Activated T-cell treated with anti-CD3 and anti-CD28 coated beads, Interleukin-2, amount 50 U/mL, for 4 hours (primary cell): ENCODE results near the gene CAMK1D. TPM values are rescaled to one million over a fixed set of nuclear protein-coding genes. Genes with fewer than 3 reads are reported as not detected.
"Not testable (repeated sequence)": the region's sequence is repeated elsewhere in the genome, so short reads cannot be mapped to it uniquely, and the experiment has no call there.

Experiments used
- ATAC-seq, 2 donors: fragments of 200-7000 bp; cut with Tn5 transposase; one replicate each; pipeline ENCODE4 v1.10.0; 2021
- DNase-seq: peaks from one replicate; pipeline ENCODE4 v3.0.0-alpha.2; 2020
- H3K27me3 Mint-ChIP-seq: one replicate; pipeline ENCODE4 v1.8.0; 2021; ENCODE audit warnings: low read depth, mixed read lengths
- H3K36me3 Mint-ChIP-seq: one replicate; pipeline ENCODE4 v1.8.0; 2022; ENCODE audit warnings: mixed read lengths; ENCODE audit not compliant: insufficient read depth
- H3K4me1 Mint-ChIP-seq: one replicate; pipeline ENCODE4 v1.8.0; 2021; ENCODE audit warnings: low read depth, mixed read lengths
- H3K4me3 Mint-ChIP-seq: one replicate; pipeline ENCODE4 v1.8.0; 2021; ENCODE audit warnings: mild to moderate bottlenecking, moderate library complexity, mixed read lengths
- H3K9me3 Mint-ChIP-seq: one replicate; pipeline ENCODE4 v1.8.0; 2021; ENCODE audit warnings: mixed read lengths
- total RNA-seq, 3 donors: library from RNA; stranded (reverse); gene quantifications; one replicate each; pipeline ENCODE4 v1.2.1, GENCODE V29; 2021

CAMK1D gene
- total RNA-seq, 3 donors from 2014 or later: 6.3 to 7.8 (median 6.7) TPM

GRCh38 chr10:12730809-12731519, 381.6 kb downstream of the CAMK1D start:
- ATAC-seq (no peak), DNase-seq (no peak)
- Mint-ChIP-seq H3K27me3 (no peaks in the 10 kb centered on the region), H3K4me3 (no peak overlapping the region), H3K9me3 (no peaks in the 10 kb centered on the region), H3K4me1 (peaks cover 10% of the 10 kb centered on the region), H3K36me3 (peaks cover 7% of the 10 kb centered on the region)

GRCh38 chr10:12733271-12733670, 383.9 kb downstream of the CAMK1D start:
- ATAC-seq (no peak), DNase-seq (no peak)
- Mint-ChIP-seq H3K36me3 (peaks cover 9% of the 10 kb centered on the region), H3K4me1 (peaks cover 4% of the 10 kb centered on the region), H3K4me3 (no peak overlapping the region), H3K9me3 (no peaks in the 10 kb centered on the region), H3K27me3 (no peaks in the 10 kb centered on the region)

DNA sequence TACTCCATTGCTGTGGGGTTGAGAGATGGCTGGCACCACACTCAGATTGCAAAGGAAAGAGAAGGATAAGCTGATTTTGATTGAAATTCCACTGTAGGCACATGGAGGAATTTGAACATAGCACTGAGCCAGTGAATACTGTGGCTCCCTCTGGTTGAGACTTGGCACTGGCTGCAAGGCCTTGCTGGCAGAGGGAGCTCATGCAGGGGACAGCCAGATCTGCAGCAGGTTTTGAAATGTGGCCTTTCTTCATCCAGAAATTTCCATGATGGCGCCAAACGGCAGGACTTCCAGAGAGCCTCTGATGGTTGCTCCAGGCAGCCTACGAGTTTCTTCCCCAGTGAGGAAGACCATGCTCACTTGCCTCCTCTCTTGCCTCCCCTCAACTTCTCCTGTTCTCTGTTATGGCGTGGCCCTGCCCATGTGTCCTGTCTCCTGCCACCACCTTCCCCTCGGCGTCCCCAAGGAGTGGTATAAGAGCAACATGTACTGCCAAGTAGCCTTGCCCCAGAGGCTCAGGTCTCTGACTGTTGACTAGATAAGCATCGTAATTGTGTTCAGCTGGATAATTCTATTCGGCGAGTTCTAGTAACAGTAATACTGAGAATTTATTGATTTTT, 386.6 kb downstream of the CAMK1D start:
- Mint-ChIP-seq H3K4me1 (no peaks in the 10 kb centered on the region), H3K27me3 (no peaks in the 10 kb centered on the region), H3K9me3 (no peaks in the 10 kb centered on the region), H3K36me3 (peaks cover 9% of the 10 kb centered on the region), H3K4me3 (no peak overlapping the region)
- DNase-seq: no peak
- no peak for ATAC-seq

- DNase-seq (no peak), ATAC-seq (no peak)
- H3K4me1 Mint-ChIP-seq: peaks cover 5% of the 10 kb centered on the region
- no peaks in the 10 kb centered on the region for H3K9me3 Mint-ChIP-seq
- H3K4me3 Mint-ChIP-seq: no peak overlapping the region
- H3K27me3 Mint-ChIP-seq: no peaks in the 10 kb centered on the region
- H3K36me3 Mint-ChIP-seq: peaks cover 6% of the 10 kb centered on the region
These were observed 391.5 kb downstream of the CAMK1D start for GRCh38 chr10:12740813-12741212.

DNA sequence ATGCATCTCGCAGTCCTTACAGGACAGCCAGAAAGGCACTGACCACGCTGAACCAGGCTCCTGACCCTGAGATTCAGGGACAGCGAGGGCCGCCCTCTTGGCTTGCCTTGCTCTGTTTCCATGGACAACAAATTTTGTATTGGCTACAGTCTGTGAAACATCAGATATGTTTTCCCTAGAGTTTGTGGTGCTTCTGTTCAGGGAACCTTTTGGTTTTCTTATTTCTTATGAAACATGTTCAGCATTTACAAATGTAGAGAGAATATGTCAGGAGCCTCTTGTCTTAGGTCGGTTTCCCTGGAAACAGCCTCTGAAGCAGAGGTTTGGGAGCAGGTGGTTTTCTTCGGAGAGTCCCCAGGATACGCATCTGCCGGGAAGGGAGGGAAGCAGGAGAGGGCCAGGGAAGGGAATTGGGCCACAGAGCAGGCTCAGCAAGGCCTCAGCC, 392.0 kb downstream of the CAMK1D start:
- no peak for ATAC-seq
- H3K27me3 Mint-ChIP-seq: no peaks in the 10 kb centered on the region
- no peak for DNase-seq
- H3K4me1 Mint-ChIP-seq: peaks cover 5% of the 10 kb centered on the region
- peaks cover 6% of the 10 kb centered on the region for H3K36me3 Mint-ChIP-seq
- no peaks in the 10 kb centered on the region for H3K9me3 Mint-ChIP-seq
- H3K4me3 Mint-ChIP-seq: no peak overlapping the region

DNA sequence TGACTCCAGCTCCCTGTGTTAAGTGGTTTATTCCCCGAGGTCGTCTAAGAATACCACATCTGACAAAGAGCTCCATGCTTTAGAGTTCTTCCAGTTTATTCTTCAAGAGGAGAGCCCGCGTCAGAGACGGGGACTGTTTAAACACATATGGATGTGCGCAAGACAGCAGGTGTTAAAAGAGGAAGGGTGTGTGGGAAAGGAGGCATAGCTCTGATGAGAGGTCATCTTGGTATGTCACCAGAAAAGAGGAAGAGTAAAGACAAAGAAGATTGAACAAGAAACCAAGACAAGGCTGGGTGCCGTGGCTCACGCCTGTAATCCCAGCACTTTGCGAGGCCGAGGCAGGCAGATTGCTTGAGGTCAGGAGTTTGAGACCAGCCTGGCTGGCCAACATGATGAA, 393.4 kb downstream of the CAMK1D start:
- ATAC-seq (no peak), DNase-seq (no peak)
- Mint-ChIP-seq H3K27me3 (no peaks in the 10 kb centered on the region), H3K36me3 (peaks cover 6% of the 10 kb centered on the region), H3K9me3 (no peaks in the 10 kb centered on the region), H3K4me1 (peaks cover 5% of the 10 kb centered on the region), H3K4me3 (no peak overlapping the region)

DNA sequence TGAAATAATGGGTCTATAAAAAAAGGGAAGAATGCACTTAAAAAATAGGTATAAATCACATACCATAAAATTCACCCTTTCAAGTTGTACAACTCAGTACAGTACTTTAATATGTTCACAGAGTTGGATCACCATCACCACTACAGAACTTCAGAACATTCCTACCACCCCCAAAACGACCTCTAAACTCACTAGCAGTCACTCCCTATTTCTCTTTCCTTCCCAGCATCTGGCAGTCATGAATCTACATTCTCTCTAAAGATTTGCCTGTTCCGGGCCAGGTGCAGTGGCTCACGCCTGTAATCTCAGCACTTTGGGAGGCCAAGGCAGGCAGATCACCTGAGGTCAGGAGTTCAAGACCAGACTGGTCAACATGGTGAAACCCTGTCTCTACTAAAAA, 394.1 kb downstream of the CAMK1D start:
- not testable (repeated sequence) for H3K36me3 Mint-ChIP-seq, H3K4me3 Mint-ChIP-seq, ATAC-seq, DNase-seq, H3K4me1 Mint-ChIP-seq, H3K27me3 Mint-ChIP-seq, H3K9me3 Mint-ChIP-seq

- DNase-seq: no peak
- H3K4me1 Mint-ChIP-seq: peaks cover 5% of the 10 kb centered on the region
- no peaks in the 10 kb centered on the region for H3K9me3 Mint-ChIP-seq
- ATAC-seq: no peak
- peaks cover 6% of the 10 kb centered on the region for H3K36me3 Mint-ChIP-seq
- H3K27me3 Mint-ChIP-seq: no peaks in the 10 kb centered on the region
- no peak overlapping the region for H3K4me3 Mint-ChIP-seq
These were observed 394.6 kb downstream of the CAMK1D start for GRCh38 chr10:12743941-12744340.

DNA sequence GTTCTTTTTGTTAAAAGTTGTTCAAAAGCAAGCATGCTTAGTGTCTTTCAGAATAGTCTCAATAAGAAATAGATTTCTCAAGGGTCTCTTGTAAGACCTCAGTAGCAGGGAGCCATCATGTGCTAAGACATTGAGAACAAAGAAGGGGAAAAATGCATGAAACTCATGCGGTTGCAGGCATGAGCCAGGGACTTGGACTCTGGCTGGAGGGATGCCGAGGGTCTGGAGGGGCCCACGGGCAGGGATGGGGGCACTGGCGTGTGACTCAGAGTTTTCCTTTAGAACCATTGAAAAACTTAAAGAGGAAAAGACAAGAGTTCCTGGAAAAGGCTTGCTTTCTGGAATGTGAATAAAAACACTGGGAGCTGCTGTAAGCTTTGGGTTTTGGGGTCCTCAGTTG, 398.8 kb downstream of the CAMK1D start:
- H3K27me3 Mint-ChIP-seq: no peaks in the 10 kb centered on the region
- H3K36me3 Mint-ChIP-seq: peaks cover 4% of the 10 kb centered on the region
- H3K4me1 Mint-ChIP-seq: peaks cover 2% of the 10 kb centered on the region
- ATAC-seq: no peak
- no peak overlapping the region for H3K4me3 Mint-ChIP-seq
- H3K9me3 Mint-ChIP-seq: no peaks in the 10 kb centered on the region
- DNase-seq: no peak

DNA sequence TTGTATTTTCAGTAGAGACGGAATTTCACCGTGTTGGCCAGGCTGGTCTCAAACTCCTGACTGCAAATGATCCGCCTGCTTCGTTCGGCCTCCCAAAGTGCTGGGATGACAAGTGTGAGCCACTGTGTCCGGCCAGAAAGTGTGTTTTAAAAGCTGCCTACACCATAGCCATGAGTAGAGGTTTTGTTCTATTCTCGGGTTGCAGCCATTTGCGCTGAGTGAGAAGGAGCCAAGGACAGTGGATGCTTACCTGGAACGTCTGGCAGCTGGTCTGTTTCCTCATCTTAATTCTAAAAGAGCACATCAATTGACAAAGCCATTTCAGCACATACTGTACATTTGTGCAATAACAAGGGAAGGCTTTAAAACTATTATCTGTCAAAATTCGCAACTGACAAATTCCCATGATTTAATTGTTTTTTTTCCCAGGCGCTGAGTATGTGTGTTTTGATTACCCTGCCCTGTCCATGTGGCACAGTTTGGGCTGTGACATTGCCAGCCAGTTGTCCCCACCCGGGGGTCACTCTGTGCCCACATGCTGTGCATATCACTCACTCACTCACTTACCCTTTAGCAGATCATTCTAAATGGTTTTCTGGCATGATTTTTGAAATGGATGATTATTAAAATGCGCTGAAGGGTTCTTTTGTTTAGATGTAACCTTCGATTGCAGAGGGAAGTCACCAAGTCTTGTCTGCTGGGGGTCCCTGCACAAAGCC, 400.6 kb downstream of the CAMK1D start:
- Mint-ChIP-seq H3K4me1 (no peaks in the 10 kb centered on the region), H3K4me3 (no peak overlapping the region), H3K9me3 (no peaks in the 10 kb centered on the region), H3K27me3 (no peaks in the 10 kb centered on the region), H3K36me3 (peaks cover 4% of the 10 kb centered on the region)
- ATAC-seq (no peak), DNase-seq (no peak)

- no peak for DNase-seq
- H3K36me3 Mint-ChIP-seq: peaks cover 4% of the 10 kb centered on the region
- no peaks in the 10 kb centered on the region for H3K9me3 Mint-ChIP-seq
- H3K4me1 Mint-ChIP-seq: no peaks in the 10 kb centered on the region
- no peak overlapping the region for H3K4me3 Mint-ChIP-seq
- H3K27me3 Mint-ChIP-seq: no peaks in the 10 kb centered on the region
- ATAC-seq: no peak
These were observed 401.3 kb downstream of the CAMK1D start for GRCh38 chr10:12750526-12751201.

DNA sequence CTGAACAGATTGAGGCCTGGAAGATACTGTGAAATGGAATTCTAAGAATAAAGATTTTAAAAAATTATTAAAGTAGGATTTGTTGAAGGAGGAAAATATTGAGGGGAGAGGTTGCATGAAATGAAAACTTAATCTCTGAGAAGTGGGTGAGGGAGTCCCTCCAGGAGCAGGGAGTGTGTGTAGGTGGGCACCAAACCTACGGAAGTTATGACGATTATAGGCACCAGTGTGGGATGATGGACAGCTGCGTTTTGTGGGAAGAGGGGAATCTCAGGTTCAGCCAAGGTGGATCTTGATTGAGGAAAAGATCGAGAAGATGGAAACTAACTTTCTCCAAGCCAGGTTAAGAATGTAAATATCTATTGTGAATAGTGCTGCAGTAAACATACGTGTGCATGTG, 405.7 kb downstream of the CAMK1D start:
- H3K4me1 Mint-ChIP-seq: peaks cover 3% of the 10 kb centered on the region
- H3K27me3 Mint-ChIP-seq: no peaks in the 10 kb centered on the region
- H3K9me3 Mint-ChIP-seq: no peaks in the 10 kb centered on the region
- no peak for ATAC-seq
- no peak for DNase-seq
- H3K4me3 Mint-ChIP-seq: no peak overlapping the region
- peaks cover 6% of the 10 kb centered on the region for H3K36me3 Mint-ChIP-seq

DNA sequence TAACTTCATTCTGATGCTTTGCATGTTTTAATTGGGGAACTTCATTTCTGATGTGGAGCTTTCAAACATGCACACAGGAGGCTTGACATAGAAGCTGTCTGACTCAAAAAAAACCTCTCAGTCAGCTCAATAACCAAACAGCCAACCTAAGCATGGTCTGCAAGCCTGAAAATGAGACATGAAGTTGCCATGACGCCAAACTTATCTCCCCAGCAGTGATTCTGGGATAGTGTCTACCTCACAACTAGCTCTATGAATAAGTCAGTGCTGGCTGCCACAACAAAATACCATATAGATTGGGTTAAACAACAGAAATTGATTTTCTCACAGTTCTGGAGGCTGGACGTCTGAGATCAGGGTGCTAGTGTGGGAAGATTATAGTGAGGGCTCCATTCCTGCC, 408.0 kb downstream of the CAMK1D start:
- peaks cover 25% of the 10 kb centered on the region for H3K36me3 Mint-ChIP-seq
- ATAC-seq (no peak), DNase-seq (no peak)
- H3K9me3 Mint-ChIP-seq: no peaks in the 10 kb centered on the region
- no peak overlapping the region for H3K4me3 Mint-ChIP-seq
- peaks cover 3% of the 10 kb centered on the region for H3K4me1 Mint-ChIP-seq
- H3K27me3 Mint-ChIP-seq: no peaks in the 10 kb centered on the region

DNA sequence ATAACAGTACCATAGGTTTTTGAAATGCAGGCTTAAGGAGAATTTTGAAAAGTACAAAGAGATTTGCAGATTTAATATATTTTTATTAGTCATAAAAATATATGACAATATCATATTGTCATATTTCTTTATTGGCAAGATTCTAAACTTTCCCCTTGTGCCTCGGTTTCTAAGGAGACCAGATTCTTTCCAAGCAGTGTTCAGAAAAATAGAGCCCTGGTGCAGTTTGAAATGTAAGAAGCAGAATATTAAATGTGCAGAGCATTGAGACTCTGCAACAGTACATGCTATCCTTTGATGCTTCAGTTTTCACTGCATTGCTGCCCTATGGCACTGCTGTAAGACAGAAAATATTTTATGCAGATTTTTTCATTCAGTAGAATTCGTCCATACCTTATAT, 408.9 kb downstream of the CAMK1D start:
- Mint-ChIP-seq H3K27me3 (no peaks in the 10 kb centered on the region), H3K36me3 (peaks cover 29% of the 10 kb centered on the region), H3K4me1 (peaks cover 3% of the 10 kb centered on the region), H3K9me3 (no peaks in the 10 kb centered on the region), H3K4me3 (no peak overlapping the region)
- ATAC-seq: no peak
- DNase-seq: no peak
